GM23338 (cell line): Measurements from ENCODE around the gene ARMC9. TPM values are rescaled to one million over a fixed set of nuclear protein-coding genes. Genes with fewer than 3 reads are reported as not detected.
A peak's percentile ranks its signal among the peaks of the same experiment; 100 is the strongest.

Experiments
- ATAC-seq: fragments of 200-7000 bp; cut with Tn5 transposase; 3 replicates; pipeline ENCODE4 v1.9.1; 2020
- DNase-seq: peaks from one replicate; pipeline ENCODE4 v3.0.0-alpha.2; 2015; ENCODE audit warnings: low spot score
- H2AFZ ChIP-seq: fragments of 200-600 bp; sonication (generic); 2 replicates; pipeline ENCODE4 v1.8.0; 2016; ENCODE audit warnings: antibody characterized with exemption, mild to moderate bottlenecking, moderate library complexity
- H3F3A ChIP-seq: fragments of 200-600 bp; sonication (generic); replicated peaks from 2 replicates; pipeline ENCODE4 v1.8.0; 2017; ENCODE audit warnings: antibody characterized with exemption, mixed run types, low read depth
- H3K27ac ChIP-seq: fragments of 200-600 bp; sonication (generic); 2 replicates; pipeline ENCODE4 v1.6.1; 2016; ENCODE audit warnings: low read depth
- H3K27me3 ChIP-seq: fragments of 200-600 bp; sonication (generic); 2 replicates; pipeline ENCODE4 v1.8.0; 2016; ENCODE audit warnings: mild to moderate bottlenecking, mixed run types, moderate library complexity; ENCODE audit not compliant: insufficient read depth
- H3K36me3 ChIP-seq: fragments of 200-600 bp; sonication (generic); 2 replicates; pipeline ENCODE4 v1.8.0; 2016; ENCODE audit warnings: mild to moderate bottlenecking; ENCODE audit not compliant: insufficient read depth
- H3K4me1 ChIP-seq: fragments of 200-600 bp; sonication (generic); 2 replicates; pipeline ENCODE4 v1.8.0; 2016; ENCODE audit warnings: mild to moderate bottlenecking, moderate library complexity; ENCODE audit not compliant: insufficient read depth
- H3K4me2 ChIP-seq: fragments of 200-600 bp; sonication (generic); 2 replicates; pipeline ENCODE4 v1.7.1; 2017; ENCODE audit warnings: mixed run types
- H3K4me3 ChIP-seq: fragments of 200-600 bp; sonication (generic); 2 replicates; pipeline ENCODE4 v1.6.1; 2016; ENCODE audit warnings: mixed run types
- H3K79me2 ChIP-seq: fragments of 200-600 bp; sonication (generic); replicated peaks from 2 replicates; pipeline ENCODE4 v1.8.0; 2017; ENCODE audit warnings: mild to moderate bottlenecking; ENCODE audit not compliant: insufficient read depth
- H3K9me2 ChIP-seq: fragments of 200-600 bp; sonication (generic); 2 replicates; pipeline ENCODE4 v1.8.0; 2017; ENCODE audit not compliant: insufficient read depth
- H4K20me1 ChIP-seq: fragments of 200-600 bp; sonication (generic); replicated peaks from 2 replicates; pipeline ENCODE4 v1.8.0; 2017; ENCODE audit warnings: mild to moderate bottlenecking; ENCODE audit not compliant: insufficient read depth
- H3K27ac Mint-ChIP-seq: 2 replicates; pipeline ENCODE4 v1.8.0; 2020; ENCODE audit warnings: inconsistent platforms, mild to moderate bottlenecking, moderate library complexity, mixed read lengths
- H3K27me3 Mint-ChIP-seq: 3 replicates; pipeline ENCODE4 v1.8.0; 2022; ENCODE audit warnings: low read depth, mild to moderate bottlenecking, moderate library complexity, mixed read lengths, inconsistent platforms; ENCODE audit not compliant: insufficient read depth, poor library complexity
- H3K36me3 Mint-ChIP-seq: 3 replicates; pipeline ENCODE4 v1.8.0; 2021; ENCODE audit warnings: low read depth, mild to moderate bottlenecking, inconsistent platforms, moderate library complexity, mixed read lengths
- H3K4me1 Mint-ChIP-seq: 3 replicates; pipeline ENCODE4 v1.8.0; 2020; ENCODE audit warnings: mild to moderate bottlenecking, inconsistent platforms, mixed read lengths
- H3K4me3 Mint-ChIP-seq: 3 replicates; pipeline ENCODE4 v1.8.0; 2021; ENCODE audit warnings: moderate library complexity, mild to moderate bottlenecking, inconsistent platforms, mixed read lengths
- H3K9me3 Mint-ChIP-seq: 3 replicates; pipeline ENCODE4 v1.8.0; 2020; ENCODE audit warnings: moderate library complexity, mild to moderate bottlenecking, inconsistent platforms, mixed read lengths
- CREB1 ChIP-seq: fragments of 250-450 bp; sonication (Bioruptor Pico); IDR thresholded peaks from 2 replicates; pipeline ENCODE4 v1.5.0; 2020; ENCODE audit warnings: low read depth, mild to moderate bottlenecking, moderate library complexity
- EZH2phosphoT487 ChIP-seq: fragments of 200-600 bp; sonication (generic); IDR thresholded peaks from one replicate; pipeline ENCODE4 v1.8.1; 2018; ENCODE audit warnings: antibody characterized with exemption; ENCODE audit not compliant: unreplicated experiment
- JUNB ChIP-seq: IDR thresholded peaks from one replicate; pipeline ENCODE4 v1.6.1; 2016; ENCODE audit warnings: antibody characterized with exemption; ENCODE audit not compliant: unreplicated experiment
- NANOG ChIP-seq: IDR thresholded peaks from 2 replicates; pipeline ENCODE4 v1.6.1; 2016; ENCODE audit warnings: antibody characterized with exemption, borderline replicate concordance
- POLR2AphosphoS5 ChIP-seq: IDR thresholded peaks from 2 replicates; pipeline ENCODE4 v1.6.1; 2016; ENCODE audit warnings: antibody characterized with exemption, low read depth
- ZNF331 ChIP-seq: fragments of 250-450 bp; sonication (Bioruptor Pico); IDR thresholded peaks from 2 replicates; pipeline ENCODE4 v1.5.0; 2020; ENCODE audit warnings: low read depth, mild to moderate bottlenecking, moderate library complexity
- polyA plus RNA-seq: library from polyadenylated mRNA; unstranded; fragments of >200 nt; fragmentation: Nextera tagmentation; extraction: Ambion mirVana; gene quantifications from 2 replicates; pipeline ENCODE4 v1.2.1, GENCODE V29; 2016
- total RNA-seq: library from RNA; depleted of rRNA; stranded (reverse); fragments of >200 nt; shearing (Covaris generic); gene quantifications from 2 replicates; pipeline ENCODE4 v1.2.3, GENCODE V29; 2014
- TF ChIP-seq, protein P1 (sequence below): IDR thresholded peaks from one replicate; pipeline ENCODE4 v1.6.1; 2018; ENCODE audit warnings: antibody characterized with exemption; ENCODE audit not compliant: unreplicated experiment
- TF ChIP-seq, protein P2 (sequence below): fragments of 250-450 bp; sonication (Bioruptor Pico); IDR thresholded peaks from 2 replicates; pipeline ENCODE4 v1.5.0; 2020; ENCODE audit warnings: mild to moderate bottlenecking, moderate library complexity

ARMC9 gene
- total and polyA plus RNA-seq, 2 experiments from 2014 or later = 29.2 to 56.0 TPM

DNA sequence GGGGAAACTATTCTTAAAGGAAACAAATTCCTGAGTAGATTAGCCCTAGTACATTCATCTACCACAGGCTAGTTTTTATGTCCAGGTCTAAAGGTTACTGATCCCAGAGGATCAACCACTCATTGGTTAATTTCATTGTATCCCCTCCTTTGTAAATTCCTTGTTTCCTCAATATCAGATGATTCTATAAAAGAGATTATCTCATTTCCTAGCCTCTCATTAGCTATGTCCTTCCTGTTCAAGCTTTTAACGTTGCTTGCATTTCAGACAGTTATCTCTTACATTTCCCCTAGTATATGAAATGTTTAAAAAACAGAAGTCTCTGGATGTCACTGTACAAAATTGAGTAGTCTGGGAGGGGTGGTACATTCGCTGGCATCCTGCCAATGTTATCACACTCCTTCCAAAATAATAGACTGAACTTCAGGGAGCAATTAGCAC, 24.2 kb upstream of the ARMC9 start (continued):
- TF ChIP-seq JUNB (no peak), ZNF331 (no peak), EZH2phosphoT487 (no peak), NANOG (no peak)

DNA sequence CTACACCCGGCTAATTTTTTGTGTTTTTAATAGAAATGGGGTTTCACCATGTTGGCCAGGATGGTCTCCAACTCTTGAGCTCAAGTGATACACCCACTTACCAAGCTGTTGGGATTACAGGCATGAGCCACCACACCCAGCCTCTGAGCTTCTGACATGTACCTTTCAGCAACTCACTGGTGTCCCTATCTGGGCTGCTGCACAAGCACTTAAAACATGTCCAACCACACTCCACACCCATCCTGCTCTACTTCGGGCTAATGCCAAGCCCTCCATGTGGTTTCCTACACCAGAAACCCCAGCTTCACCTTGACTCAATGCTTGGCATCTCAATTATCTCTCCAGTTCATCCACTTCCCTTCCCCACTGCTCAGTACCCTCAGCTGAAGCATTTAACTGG, 22.4 kb upstream of the ARMC9 start:
- H3K9me2 ChIP-seq = no peaks in the 10 kb centered on the region
- H3K4me1 ChIP-seq = peaks cover 10% of the 10 kb centered on the region
- H3K27ac Mint-ChIP-seq = no peak overlapping the region; the same call in 1 of the 2 replicates
- H3F3A ChIP-seq = peaks cover 16% of the 10 kb centered on the region; the same call in 1 of the 2 replicates
- H3K27me3 Mint-ChIP-seq = peaks cover 7% of the 10 kb centered on the region
- TF ChIP-seq ZNF331 (no peak), CREB1 (CRISPR knock-in tag) (no peak), POLR2AphosphoS5 (no peak)
- H2AFZ ChIP-seq = no peak overlapping the region
- peaks cover 9% of the 10 kb centered on the region for H3K4me1 Mint-ChIP-seq
- H3K36me3 ChIP-seq = peaks cover 11% of the 10 kb centered on the region; the same call in 1 of the 2 replicates
- H3K27me3 ChIP-seq = no peaks in the 10 kb centered on the region
- ATAC-seq = no peak
- no peak for DNase-seq
- peaks cover 21% of the 10 kb centered on the region for H3K36me3 Mint-ChIP-seq
- H3K4me2 ChIP-seq = no peak overlapping the region
- H4K20me1 ChIP-seq = no peaks in the 10 kb centered on the region; the same call in 1 of the 2 replicates
- no peaks in the 10 kb centered on the region for H3K9me3 Mint-ChIP-seq
- H3K4me3 Mint-ChIP-seq = no peak overlapping the region
- no peak overlapping the region for H3K4me3 ChIP-seq
- H3K27ac ChIP-seq = no peak overlapping the region
- H3K79me2 ChIP-seq = no peaks in the 10 kb centered on the region

GRCh38 chr2:231177156-231178025, 21.0 kb upstream of the ARMC9 start:
- no peak overlapping the region for H3K4me3 Mint-ChIP-seq
- Histone ChIP-seq H4K20me1 (no peaks in the 10 kb centered on the region; the same call in 1 of the 2 replicates), H3K4me3 (no peak overlapping the region), H3K27me3 (no peaks in the 10 kb centered on the region), H3K4me1 (peaks cover 10% of the 10 kb centered on the region), H3F3A (peaks cover 15% of the 10 kb centered on the region; the same call in 1 of the 2 replicates), H3K4me2 (no peak overlapping the region), H2AFZ (no peak overlapping the region), H3K36me3 (peaks cover 7% of the 10 kb centered on the region; the same call in 1 of the 2 replicates), H3K79me2 (no peaks in the 10 kb centered on the region), H3K9me2 (no peaks in the 10 kb centered on the region), H3K27ac (0 out of 2 replicates have a peak overlapping the region, but pooled peaks have one; percentile 32)
- no peak overlapping the region for H3K27ac Mint-ChIP-seq
- H3K27me3 Mint-ChIP-seq = peaks cover 10% of the 10 kb centered on the region
- peaks cover 13% of the 10 kb centered on the region for H3K36me3 Mint-ChIP-seq
- ATAC-seq (no peak), DNase-seq (no peak)
- no peak for TF ChIP-seq JUNB
- TF ChIP-seq, protein P1, sequence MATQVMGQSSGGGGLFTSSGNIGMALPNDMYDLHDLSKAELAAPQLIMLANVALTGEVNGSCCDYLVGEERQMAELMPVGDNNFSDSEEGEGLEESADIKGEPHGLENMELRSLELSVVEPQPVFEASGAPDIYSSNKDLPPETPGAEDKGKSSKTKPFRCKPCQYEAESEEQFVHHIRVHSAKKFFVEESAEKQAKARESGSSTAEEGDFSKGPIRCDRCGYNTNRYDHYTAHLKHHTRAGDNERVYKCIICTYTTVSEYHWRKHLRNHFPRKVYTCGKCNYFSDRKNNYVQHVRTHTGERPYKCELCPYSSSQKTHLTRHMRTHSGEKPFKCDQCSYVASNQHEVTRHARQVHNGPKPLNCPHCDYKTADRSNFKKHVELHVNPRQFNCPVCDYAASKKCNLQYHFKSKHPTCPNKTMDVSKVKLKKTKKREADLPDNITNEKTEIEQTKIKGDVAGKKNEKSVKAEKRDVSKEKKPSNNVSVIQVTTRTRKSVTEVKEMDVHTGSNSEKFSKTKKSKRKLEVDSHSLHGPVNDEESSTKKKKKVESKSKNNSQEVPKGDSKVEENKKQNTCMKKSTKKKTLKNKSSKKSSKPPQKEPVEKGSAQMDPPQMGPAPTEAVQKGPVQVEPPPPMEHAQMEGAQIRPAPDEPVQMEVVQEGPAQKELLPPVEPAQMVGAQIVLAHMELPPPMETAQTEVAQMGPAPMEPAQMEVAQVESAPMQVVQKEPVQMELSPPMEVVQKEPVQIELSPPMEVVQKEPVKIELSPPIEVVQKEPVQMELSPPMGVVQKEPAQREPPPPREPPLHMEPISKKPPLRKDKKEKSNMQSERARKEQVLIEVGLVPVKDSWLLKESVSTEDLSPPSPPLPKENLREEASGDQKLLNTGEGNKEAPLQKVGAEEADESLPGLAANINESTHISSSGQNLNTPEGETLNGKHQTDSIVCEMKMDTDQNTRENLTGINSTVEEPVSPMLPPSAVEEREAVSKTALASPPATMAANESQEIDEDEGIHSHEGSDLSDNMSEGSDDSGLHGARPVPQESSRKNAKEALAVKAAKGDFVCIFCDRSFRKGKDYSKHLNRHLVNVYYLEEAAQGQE = no peak
- TF ChIP-seq, protein P2, sequence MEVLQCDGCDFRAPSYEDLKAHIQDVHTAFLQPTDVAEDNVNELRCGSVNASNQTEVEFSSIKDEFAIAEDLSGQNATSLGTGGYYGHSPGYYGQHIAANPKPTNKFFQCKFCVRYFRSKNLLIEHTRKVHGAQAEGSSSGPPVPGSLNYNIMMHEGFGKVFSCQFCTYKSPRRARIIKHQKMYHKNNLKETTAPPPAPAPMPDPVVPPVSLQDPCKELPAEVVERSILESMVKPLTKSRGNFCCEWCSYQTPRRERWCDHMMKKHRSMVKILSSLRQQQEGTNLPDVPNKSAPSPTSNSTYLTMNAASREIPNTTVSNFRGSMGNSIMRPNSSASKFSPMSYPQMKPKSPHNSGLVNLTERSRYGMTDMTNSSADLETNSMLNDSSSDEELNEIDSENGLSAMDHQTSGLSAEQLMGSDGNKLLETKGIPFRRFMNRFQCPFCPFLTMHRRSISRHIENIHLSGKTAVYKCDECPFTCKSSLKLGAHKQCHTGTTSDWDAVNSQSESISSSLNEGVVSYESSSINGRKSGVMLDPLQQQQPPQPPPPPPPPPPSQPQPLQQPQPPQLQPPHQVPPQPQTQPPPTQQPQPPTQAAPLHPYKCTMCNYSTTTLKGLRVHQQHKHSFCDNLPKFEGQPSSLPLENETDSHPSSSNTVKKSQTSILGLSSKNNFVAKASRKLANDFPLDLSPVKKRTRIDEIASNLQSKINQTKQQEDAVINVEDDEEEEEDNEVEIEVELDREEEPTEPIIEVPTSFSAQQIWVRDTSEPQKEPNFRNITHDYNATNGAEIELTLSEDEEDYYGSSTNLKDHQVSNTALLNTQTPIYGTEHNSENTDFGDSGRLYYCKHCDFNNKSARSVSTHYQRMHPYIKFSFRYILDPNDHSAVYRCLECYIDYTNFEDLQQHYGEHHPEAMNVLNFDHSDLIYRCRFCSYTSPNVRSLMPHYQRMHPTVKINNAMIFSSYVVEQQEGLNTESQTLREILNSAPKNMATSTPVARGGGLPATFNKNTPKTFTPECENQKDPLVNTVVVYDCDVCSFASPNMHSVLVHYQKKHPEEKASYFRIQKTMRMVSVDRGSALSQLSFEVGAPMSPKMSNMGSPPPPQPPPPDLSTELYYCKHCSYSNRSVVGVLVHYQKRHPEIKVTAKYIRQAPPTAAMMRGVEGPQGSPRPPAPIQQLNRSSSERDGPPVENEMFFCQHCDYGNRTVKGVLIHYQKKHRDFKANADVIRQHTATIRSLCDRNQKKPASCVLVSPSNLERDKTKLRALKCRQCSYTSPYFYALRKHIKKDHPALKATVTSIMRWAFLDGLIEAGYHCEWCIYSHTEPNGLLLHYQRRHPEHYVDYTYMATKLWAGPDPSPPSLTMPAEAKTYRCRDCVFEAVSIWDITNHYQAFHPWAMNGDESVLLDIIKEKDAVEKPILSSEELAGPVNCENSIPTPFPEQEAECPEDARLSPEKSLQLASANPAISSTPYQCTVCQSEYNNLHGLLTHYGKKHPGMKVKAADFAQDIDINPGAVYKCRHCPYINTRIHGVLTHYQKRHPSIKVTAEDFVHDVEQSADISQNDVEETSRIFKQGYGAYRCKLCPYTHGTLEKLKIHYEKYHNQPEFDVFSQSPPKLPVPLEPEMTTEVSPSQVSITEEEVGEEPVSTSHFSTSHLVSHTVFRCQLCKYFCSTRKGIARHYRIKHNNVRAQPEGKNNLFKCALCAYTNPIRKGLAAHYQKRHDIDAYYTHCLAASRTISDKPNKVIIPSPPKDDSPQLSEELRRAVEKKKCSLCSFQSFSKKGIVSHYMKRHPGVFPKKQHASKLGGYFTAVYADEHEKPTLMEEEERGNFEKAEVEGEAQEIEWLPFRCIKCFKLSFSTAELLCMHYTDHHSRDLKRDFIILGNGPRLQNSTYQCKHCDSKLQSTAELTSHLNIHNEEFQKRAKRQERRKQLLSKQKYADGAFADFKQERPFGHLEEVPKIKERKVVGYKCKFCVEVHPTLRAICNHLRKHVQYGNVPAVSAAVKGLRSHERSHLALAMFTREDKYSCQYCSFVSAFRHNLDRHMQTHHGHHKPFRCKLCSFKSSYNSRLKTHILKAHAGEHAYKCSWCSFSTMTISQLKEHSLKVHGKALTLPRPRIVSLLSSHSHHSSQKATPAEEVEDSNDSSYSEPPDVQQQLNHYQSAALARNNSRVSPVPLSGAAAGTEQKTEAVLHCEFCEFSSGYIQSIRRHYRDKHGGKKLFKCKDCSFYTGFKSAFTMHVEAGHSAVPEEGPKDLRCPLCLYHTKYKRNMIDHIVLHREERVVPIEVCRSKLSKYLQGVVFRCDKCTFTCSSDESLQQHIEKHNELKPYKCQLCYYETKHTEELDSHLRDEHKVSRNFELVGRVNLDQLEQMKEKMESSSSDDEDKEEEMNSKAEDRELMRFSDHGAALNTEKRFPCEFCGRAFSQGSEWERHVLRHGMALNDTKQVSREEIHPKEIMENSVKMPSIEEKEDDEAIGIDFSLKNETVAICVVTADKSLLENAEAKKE (CRISPR knock-in tag) = no peak
- peaks cover 14% of the 10 kb centered on the region for H3K4me1 Mint-ChIP-seq
- no peaks in the 10 kb centered on the region for H3K9me3 Mint-ChIP-seq
